Liver (tissue), 9 donors: Measurements from ENCODE around the gene HSPA9. TPM values are rescaled to one million over a fixed set of nuclear protein-coding genes. Genes with fewer than 3 reads are reported as not detected.

ENCODE experiments used
- DNase-seq: peaks from one replicate; pipeline ENCODE4 v3.0.0-alpha.2; 2017; ENCODE audit warnings: low spot score
- H3K27ac ChIP-seq, 2 donors: one replicate each; pipeline ENCODE4 v1.7.0; 2013; ENCODE audit warnings: inconsistent platforms in 2 of 2, low read length in 2 of 2, control low read depth in 1 of 2, low read depth in 1 of 2, mild to moderate bottlenecking in 1 of 2
- H3K27me3 ChIP-seq, 4 donors: one replicate each; pipeline versions ENCODE4 v1.6.1 to v1.7.0; 2013; ENCODE audit warnings: low read length in 3 of 4, inconsistent platforms in 1 of 4, mild to moderate bottlenecking in 1 of 4, moderate library complexity in 1 of 4; ENCODE audit not compliant: control insufficient read depth in 4 of 4, insufficient read depth in 4 of 4
- H3K36me3 ChIP-seq, 4 donors: one replicate each; pipeline versions ENCODE4 v1.6.1 to v1.7.0; 2013; ENCODE audit warnings: low read length in 3 of 4, mild to moderate bottlenecking in 3 of 4, low read depth in 1 of 4, moderate library complexity in 1 of 4; ENCODE audit not compliant: control insufficient read depth in 4 of 4, insufficient read depth in 3 of 4
- H3K4me1 ChIP-seq, 4 donors: one replicate each; pipeline versions ENCODE4 v1.6.1 to v1.7.0; 2013; ENCODE audit warnings: low read length in 3 of 4, mild to moderate bottlenecking in 3 of 4, moderate library complexity in 1 of 4; ENCODE audit not compliant: control insufficient read depth in 4 of 4, insufficient read depth in 4 of 4
- H3K4me3 ChIP-seq, 3 donors: one replicate each; pipeline versions ENCODE4 v1.6.1 to v1.7.0; 2013; ENCODE audit warnings: low read length in 3 of 3, control low read depth in 1 of 3, low read depth in 1 of 3, mild to moderate bottlenecking in 1 of 3
- H3K9ac ChIP-seq, 2 donors: one replicate each; pipeline ENCODE4 v1.7.0; 2013; ENCODE audit warnings: low read length in 2 of 2, mild to moderate bottlenecking in 2 of 2, moderate library complexity in 2 of 2, control low read depth in 1 of 2, low read depth in 1 of 2
- H3K9me3 ChIP-seq, 4 donors: one replicate each; pipeline versions ENCODE4 v1.6.1 to v1.7.0; 2013; ENCODE audit warnings: low read length in 3 of 4; ENCODE audit not compliant: control insufficient read depth in 4 of 4
- EGR1 ChIP-seq, 2 donors: IDR thresholded peaks; 2 replicates each; pipeline ENCODE4 v1.6.1; 2016 to 2018; ENCODE audit warnings: antibody characterized with exemption in 2 of 2, low read depth in 2 of 2
- FOXA2 ChIP-seq: IDR thresholded peaks from 2 replicates; pipeline ENCODE4 v1.6.1; 2016; ENCODE audit warnings: antibody characterized with exemption
- GABPA ChIP-seq, 2 donors: IDR thresholded peaks in 1 of 2; conservative IDR thresholded peaks in 1 of 2; 2 replicates each; pipeline ENCODE4 v1.6.1; 2016; ENCODE audit warnings: antibody characterized with exemption in 2 of 2, mild to moderate bottlenecking in 1 of 2, moderate library complexity in 1 of 2
- HNF4G ChIP-seq: IDR thresholded peaks from 2 replicates; pipeline ENCODE4 v1.6.1; 2016; ENCODE audit warnings: antibody characterized with exemption
- JUND ChIP-seq, 2 donors: IDR thresholded peaks; 2 replicates each; pipeline ENCODE4 v1.6.1; 2016; ENCODE audit warnings: antibody characterized with exemption in 2 of 2
- NR2F2 ChIP-seq: IDR thresholded peaks from 2 replicates; pipeline ENCODE4 v1.6.1; 2016; ENCODE audit warnings: antibody characterized with exemption
- RXRA ChIP-seq, 2 donors: IDR thresholded peaks; 2 replicates each; pipeline ENCODE4 v1.6.1; 2017 to 2018; ENCODE audit warnings: antibody characterized with exemption in 2 of 2, mild to moderate bottlenecking in 1 of 2
- TAF1 ChIP-seq: conservative IDR thresholded peaks from 2 replicates; pipeline ENCODE4 v1.6.1; 2016; ENCODE audit warnings: antibody characterized with exemption, mild to moderate bottlenecking
- YY1 ChIP-seq: IDR thresholded peaks from 2 replicates; pipeline ENCODE4 v1.6.1; 2016; ENCODE audit warnings: antibody characterized with exemption, mild to moderate bottlenecking
- WGBS: extraction: QIAGEN DNeasy Blood & Tissue Kit; methylation state at CpG from one replicate; pipeline ENCODE4 v1.1.7; 2013; 5-methylcytosine and 5-hydroxymethylcytosine counted together
- polyA plus RNA-seq, 2 donors: library from polyadenylated mRNA; stranded (reverse) in 1 of 2; unstranded in 1 of 2; fragments of 200-250 nt in 1 of 2; fragments of >200 nt in 1 of 2; fragmentation: Nextera tagmentation in 1 of 2; extraction: Ambion mirVana in 1 of 2; gene quantifications; one replicate each; pipeline versions ENCODE4 v1.2.1 to v1.2.3, GENCODE V29; 2013 to 2015
- total RNA-seq, 2 donors: library from RNA; depleted of rRNA; stranded (reverse); fragments of >200 nt; gene quantifications; one replicate each; pipeline ENCODE4 v1.2.3, GENCODE V29; 2014
- TF ChIP-seq, protein P1 (sequence below): fragments of 150-350 bp; IDR thresholded peaks from 2 replicates; pipeline ENCODE4 v1.5.1; 2017; ENCODE audit warnings: improper control_type of control experiment, low read depth, low read length; ENCODE audit not compliant: missing input control
- TF ChIP-seq, protein P2 (sequence below): IDR thresholded peaks from 2 replicates; pipeline ENCODE4 v1.6.1; 2016; ENCODE audit warnings: antibody characterized with exemption, mild to moderate bottlenecking
- TF ChIP-seq, protein P3 (sequence below): IDR thresholded peaks from 2 replicates; pipeline ENCODE4 v1.6.1; 2016; ENCODE audit warnings: antibody characterized with exemption
- donor health status: healthy.
- donor health status: healthy.
- donor health status: healthy.
- donor health status: healthy.
- donor health status: healthy.

The HSPA9 gene
- total and polyA plus RNA-seq, 4 donors: 221 to 378 (median 238) TPM

DNA sequence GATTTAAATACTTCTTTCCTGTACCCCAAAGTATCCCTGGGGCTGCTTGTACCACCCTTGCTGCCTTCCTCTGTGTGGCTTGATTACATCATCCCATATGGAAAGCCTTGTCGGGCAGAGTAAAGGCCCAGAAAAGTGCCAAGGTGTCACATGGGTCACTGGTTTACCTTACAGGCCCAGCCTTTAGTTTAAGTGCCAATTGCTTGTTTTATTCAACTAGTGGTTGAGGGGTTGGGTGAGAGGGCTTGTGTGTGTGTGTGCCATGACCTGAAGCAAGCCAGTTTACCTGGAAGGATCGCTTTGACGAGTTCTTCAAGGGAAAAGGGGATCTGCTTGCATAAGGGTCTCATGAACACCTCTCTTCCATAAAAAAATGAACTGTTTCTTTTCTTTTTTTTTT, 7.8 kb upstream of the HSPA9 start:
- DNase-seq: no peak
- Histone ChIP-seq H3K4me3 (no peak overlapping the region), H3K27ac (no peak overlapping the region), H3K27me3 (no peaks in the 10 kb centered on the region), H3K36me3 (no peaks in the 10 kb centered on the region), H3K9me3 (no peaks in the 10 kb centered on the region), H3K4me1 (peaks cover 0 to 20% (median 11%) of the 10 kb centered on the region in 4 donors), H3K9ac (no peak overlapping the region)
- 91% methylated on average over 3 of the region's 3 CpGs for WGBS
- TF ChIP-seq, protein P1, sequence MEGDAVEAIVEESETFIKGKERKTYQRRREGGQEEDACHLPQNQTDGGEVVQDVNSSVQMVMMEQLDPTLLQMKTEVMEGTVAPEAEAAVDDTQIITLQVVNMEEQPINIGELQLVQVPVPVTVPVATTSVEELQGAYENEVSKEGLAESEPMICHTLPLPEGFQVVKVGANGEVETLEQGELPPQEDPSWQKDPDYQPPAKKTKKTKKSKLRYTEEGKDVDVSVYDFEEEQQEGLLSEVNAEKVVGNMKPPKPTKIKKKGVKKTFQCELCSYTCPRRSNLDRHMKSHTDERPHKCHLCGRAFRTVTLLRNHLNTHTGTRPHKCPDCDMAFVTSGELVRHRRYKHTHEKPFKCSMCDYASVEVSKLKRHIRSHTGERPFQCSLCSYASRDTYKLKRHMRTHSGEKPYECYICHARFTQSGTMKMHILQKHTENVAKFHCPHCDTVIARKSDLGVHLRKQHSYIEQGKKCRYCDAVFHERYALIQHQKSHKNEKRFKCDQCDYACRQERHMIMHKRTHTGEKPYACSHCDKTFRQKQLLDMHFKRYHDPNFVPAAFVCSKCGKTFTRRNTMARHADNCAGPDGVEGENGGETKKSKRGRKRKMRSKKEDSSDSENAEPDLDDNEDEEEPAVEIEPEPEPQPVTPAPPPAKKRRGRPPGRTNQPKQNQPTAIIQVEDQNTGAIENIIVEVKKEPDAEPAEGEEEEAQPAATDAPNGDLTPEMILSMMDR: no peak
- TF ChIP-seq RXRA (IDR thresholded peaks at IDR 0.05) (no peak), TAF1 (no peak), NR2F2 (no peak), GABPA (IDR thresholded peaks at IDR 0.05 in 1 of 2, conservative IDR thresholded peaks at IDR 0.05 in 1 of 2) (no peak)
- TF ChIP-seq, protein P2, sequence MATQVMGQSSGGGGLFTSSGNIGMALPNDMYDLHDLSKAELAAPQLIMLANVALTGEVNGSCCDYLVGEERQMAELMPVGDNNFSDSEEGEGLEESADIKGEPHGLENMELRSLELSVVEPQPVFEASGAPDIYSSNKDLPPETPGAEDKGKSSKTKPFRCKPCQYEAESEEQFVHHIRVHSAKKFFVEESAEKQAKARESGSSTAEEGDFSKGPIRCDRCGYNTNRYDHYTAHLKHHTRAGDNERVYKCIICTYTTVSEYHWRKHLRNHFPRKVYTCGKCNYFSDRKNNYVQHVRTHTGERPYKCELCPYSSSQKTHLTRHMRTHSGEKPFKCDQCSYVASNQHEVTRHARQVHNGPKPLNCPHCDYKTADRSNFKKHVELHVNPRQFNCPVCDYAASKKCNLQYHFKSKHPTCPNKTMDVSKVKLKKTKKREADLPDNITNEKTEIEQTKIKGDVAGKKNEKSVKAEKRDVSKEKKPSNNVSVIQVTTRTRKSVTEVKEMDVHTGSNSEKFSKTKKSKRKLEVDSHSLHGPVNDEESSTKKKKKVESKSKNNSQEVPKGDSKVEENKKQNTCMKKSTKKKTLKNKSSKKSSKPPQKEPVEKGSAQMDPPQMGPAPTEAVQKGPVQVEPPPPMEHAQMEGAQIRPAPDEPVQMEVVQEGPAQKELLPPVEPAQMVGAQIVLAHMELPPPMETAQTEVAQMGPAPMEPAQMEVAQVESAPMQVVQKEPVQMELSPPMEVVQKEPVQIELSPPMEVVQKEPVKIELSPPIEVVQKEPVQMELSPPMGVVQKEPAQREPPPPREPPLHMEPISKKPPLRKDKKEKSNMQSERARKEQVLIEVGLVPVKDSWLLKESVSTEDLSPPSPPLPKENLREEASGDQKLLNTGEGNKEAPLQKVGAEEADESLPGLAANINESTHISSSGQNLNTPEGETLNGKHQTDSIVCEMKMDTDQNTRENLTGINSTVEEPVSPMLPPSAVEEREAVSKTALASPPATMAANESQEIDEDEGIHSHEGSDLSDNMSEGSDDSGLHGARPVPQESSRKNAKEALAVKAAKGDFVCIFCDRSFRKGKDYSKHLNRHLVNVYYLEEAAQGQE: no peak

DNA sequence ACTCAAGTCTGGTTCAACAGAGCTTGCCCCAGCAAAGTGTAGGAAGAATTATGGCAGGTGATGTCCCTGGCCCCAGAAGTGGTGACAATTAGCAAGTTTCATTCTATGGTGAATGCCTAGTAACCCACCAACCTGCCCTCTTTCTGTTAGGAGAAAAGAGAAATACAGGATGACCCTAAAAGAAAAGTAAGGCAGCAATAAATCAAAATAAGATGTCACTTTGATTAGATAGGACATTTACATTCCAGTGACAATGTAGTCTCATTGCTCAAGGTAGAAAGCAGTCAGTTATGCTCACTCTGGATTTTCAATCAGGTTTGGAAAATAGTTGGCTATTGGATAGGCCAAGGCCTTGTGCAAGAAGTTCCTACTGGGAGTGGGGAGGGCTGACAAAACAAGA, 5.6 kb upstream of the HSPA9 start:
- no peaks in the 10 kb centered on the region for H3K9me3 ChIP-seq
- no peaks in the 10 kb centered on the region for H3K36me3 ChIP-seq
- no peak overlapping the region for H3K27ac ChIP-seq
- H3K4me1 ChIP-seq: peaks cover 0 to 23% (median 11%) of the 10 kb centered on the region in 4 donors
- TF ChIP-seq FOXA2 (no peak), GABPA (IDR thresholded peaks at IDR 0.05 in 1 of 2, conservative IDR thresholded peaks at IDR 0.05 in 1 of 2) (no peak), JUND (IDR thresholded peaks at IDR 0.05) (no peak), RXRA (IDR thresholded peaks at IDR 0.05) (no peak), EGR1 (IDR thresholded peaks at IDR 0.05; ENCODE audit: low read depth in 2 of 2) (no peak), HNF4G (no peak), YY1 (no peak)
- TF ChIP-seq, protein P3, sequence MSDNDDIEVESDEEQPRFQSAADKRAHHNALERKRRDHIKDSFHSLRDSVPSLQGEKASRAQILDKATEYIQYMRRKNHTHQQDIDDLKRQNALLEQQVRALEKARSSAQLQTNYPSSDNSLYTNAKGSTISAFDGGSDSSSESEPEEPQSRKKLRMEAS: no peak
- TF ChIP-seq, protein P2: no peak
- TF ChIP-seq, protein P1: no peak
- no peaks in the 10 kb centered on the region for H3K27me3 ChIP-seq
- no peak overlapping the region for H3K4me3 ChIP-seq
- DNase-seq: no peak
- no peak overlapping the region for H3K9ac ChIP-seq
